Loucy (cell line): Measurements from ENCODE around the gene MMADHC.

Experiments
- H2AFZ ChIP-seq: fragments of 200-600 bp; sonication (generic); 2 replicates; pipeline ENCODE4 v1.6.0; 2016; ENCODE audit warnings: antibody characterized with exemption, mild to moderate bottlenecking, low read length, moderate library complexity
- H3F3A ChIP-seq: fragments of 200-600 bp; 2 replicates; pipeline ENCODE4 v1.6.0; 2016; ENCODE audit warnings: antibody characterized with exemption, low read depth, mild to moderate bottlenecking
- H3K27me3 ChIP-seq: fragments of 200-600 bp; sonication (generic); 2 replicates; pipeline ENCODE4 v1.6.1; 2014; ENCODE audit warnings: low read length, mild to moderate bottlenecking; ENCODE audit not compliant: insufficient read depth, poor library complexity, severe bottlenecking
- H3K36me3 ChIP-seq: fragments of 200-600 bp; sonication (generic); 2 replicates; pipeline ENCODE4 v1.6.1; 2016; ENCODE audit warnings: low read length; ENCODE audit not compliant: insufficient read depth
- H3K4me1 ChIP-seq: fragments of 200-600 bp; sonication (generic); 2 replicates; pipeline ENCODE4 v1.5.1; 2014; ENCODE audit warnings: low read length, mild to moderate bottlenecking; ENCODE audit not compliant: insufficient read depth, poor library complexity, severe bottlenecking
- H3K4me2 ChIP-seq: fragments of 200-600 bp; sonication (generic); 2 replicates; pipeline ENCODE4 v1.6.0; 2014; ENCODE audit warnings: antibody characterized with exemption, low read length, low read depth, mild to moderate bottlenecking; ENCODE audit not compliant: poor library complexity, severe bottlenecking
- H3K4me3 ChIP-seq: fragments of 200-600 bp; sonication (generic); 2 replicates; pipeline ENCODE4 v1.5.1; 2014; ENCODE audit warnings: low read length, mild to moderate bottlenecking, mixed read lengths; ENCODE audit not compliant: poor library complexity, severe bottlenecking
- H3K79me2 ChIP-seq: fragments of 200-600 bp; sonication (generic); 2 replicates; pipeline ENCODE4 v1.6.1; 2014; ENCODE audit warnings: low read length; ENCODE audit not compliant: insufficient read depth
- H3K9ac ChIP-seq: fragments of 200-600 bp; sonication (generic); 2 replicates; pipeline ENCODE4 v1.6.0; 2014; ENCODE audit warnings: mild to moderate bottlenecking, low read depth, low read length, moderate library complexity; ENCODE audit not compliant: poor library complexity, severe bottlenecking
- H3K9me2 ChIP-seq: fragments of 200-600 bp; sonication (generic); replicated peaks from 2 replicates; pipeline ENCODE4 v1.6.1; 2016; ENCODE audit warnings: low read depth, low read length, mixed read lengths
- H3K9me3 ChIP-seq: fragments of 200-600 bp; sonication (generic); 2 replicates; pipeline ENCODE4 v1.6.1; 2014; ENCODE audit warnings: mild to moderate bottlenecking, antibody characterized with exemption, low read length, low read depth; ENCODE audit not compliant: insufficient read depth
- H4K20me1 ChIP-seq: fragments of 200-600 bp; sonication (generic); 2 replicates; pipeline ENCODE4 v1.6.0; 2014; ENCODE audit warnings: antibody characterized with exemption, low read length, mild to moderate bottlenecking; ENCODE audit not compliant: insufficient read depth, poor library complexity, severe bottlenecking
- EZH2phosphoT487 ChIP-seq: fragments of 200-600 bp; IDR thresholded peaks from 2 replicates; pipeline ENCODE4 v1.6.1; 2018; ENCODE audit warnings: antibody characterized with exemption, mild to moderate bottlenecking, moderate library complexity, borderline replicate concordance
- TF ChIP-seq, protein P1 (sequence below): fragments of 200-600 bp; sonication (generic); conservative IDR thresholded peaks from 2 replicates; pipeline ENCODE4 v1.5.1; 2014; ENCODE audit warnings: mild to moderate bottlenecking, antibody characterized with exemption, low read length

The MMADHC gene

DNA sequence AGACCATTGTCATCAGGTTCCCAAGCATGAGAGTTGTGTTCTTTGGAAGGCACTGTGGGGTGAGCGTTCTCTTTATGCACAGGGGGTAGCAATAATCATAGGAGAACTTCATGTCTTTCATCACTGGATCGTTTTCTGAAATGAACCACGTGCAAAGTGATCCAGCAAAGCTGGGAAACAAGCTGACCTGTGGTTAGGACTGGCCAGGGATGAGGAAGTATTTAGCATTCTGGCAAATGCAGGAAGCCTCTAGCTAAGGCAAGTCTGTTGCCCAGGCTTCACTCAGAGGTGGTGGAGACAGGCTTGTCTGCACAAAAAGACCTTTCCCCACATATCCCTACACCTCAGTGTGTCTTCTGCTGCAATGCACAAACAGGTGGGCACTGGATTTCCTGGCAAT lies 58.6 kb downstream of the MMADHC start:
- Histone ChIP-seq H3K36me3 (no peaks in the 10 kb centered on the region), H3K9me2 (no peaks in the 10 kb centered on the region), H3K4me1 (no peaks in the 10 kb centered on the region), H3K4me2 (no peak overlapping the region), H4K20me1 (no peaks in the 10 kb centered on the region), H2AFZ (no peak overlapping the region), H3K27me3 (no peaks in the 10 kb centered on the region), H3F3A (no peaks in the 10 kb centered on the region), H3K4me3 (no peak overlapping the region), H3K9me3 (no peaks in the 10 kb centered on the region), H3K9ac (no peak overlapping the region), H3K79me2 (no peaks in the 10 kb centered on the region)
- TF ChIP-seq EZH2phosphoT487, result no peak
- TF ChIP-seq, protein P1, sequence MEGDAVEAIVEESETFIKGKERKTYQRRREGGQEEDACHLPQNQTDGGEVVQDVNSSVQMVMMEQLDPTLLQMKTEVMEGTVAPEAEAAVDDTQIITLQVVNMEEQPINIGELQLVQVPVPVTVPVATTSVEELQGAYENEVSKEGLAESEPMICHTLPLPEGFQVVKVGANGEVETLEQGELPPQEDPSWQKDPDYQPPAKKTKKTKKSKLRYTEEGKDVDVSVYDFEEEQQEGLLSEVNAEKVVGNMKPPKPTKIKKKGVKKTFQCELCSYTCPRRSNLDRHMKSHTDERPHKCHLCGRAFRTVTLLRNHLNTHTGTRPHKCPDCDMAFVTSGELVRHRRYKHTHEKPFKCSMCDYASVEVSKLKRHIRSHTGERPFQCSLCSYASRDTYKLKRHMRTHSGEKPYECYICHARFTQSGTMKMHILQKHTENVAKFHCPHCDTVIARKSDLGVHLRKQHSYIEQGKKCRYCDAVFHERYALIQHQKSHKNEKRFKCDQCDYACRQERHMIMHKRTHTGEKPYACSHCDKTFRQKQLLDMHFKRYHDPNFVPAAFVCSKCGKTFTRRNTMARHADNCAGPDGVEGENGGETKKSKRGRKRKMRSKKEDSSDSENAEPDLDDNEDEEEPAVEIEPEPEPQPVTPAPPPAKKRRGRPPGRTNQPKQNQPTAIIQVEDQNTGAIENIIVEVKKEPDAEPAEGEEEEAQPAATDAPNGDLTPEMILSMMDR, result no peak

- no peak overlapping the region for H2AFZ ChIP-seq
- H3K4me1 ChIP-seq, result no peaks in the 10 kb centered on the region
- H3K9me3 ChIP-seq, result no peaks in the 10 kb centered on the region
- H4K20me1 ChIP-seq, result no peaks in the 10 kb centered on the region
- no peaks in the 10 kb centered on the region for H3K27me3 ChIP-seq
- H3K4me2 ChIP-seq, result no peak overlapping the region
- no peaks in the 10 kb centered on the region for H3K9me2 ChIP-seq
- H3K36me3 ChIP-seq, result no peaks in the 10 kb centered on the region
- no peak overlapping the region for H3K9ac ChIP-seq
- H3K4me3 ChIP-seq, result no peak overlapping the region
- H3F3A ChIP-seq, result no peaks in the 10 kb centered on the region
- TF ChIP-seq, protein P1, result no peak
- no peak for TF ChIP-seq EZH2phosphoT487
- no peaks in the 10 kb centered on the region for H3K79me2 ChIP-seq
These were observed 59.4 kb downstream of the MMADHC start for GRCh38 chr2:149527998-149528755.

DNA sequence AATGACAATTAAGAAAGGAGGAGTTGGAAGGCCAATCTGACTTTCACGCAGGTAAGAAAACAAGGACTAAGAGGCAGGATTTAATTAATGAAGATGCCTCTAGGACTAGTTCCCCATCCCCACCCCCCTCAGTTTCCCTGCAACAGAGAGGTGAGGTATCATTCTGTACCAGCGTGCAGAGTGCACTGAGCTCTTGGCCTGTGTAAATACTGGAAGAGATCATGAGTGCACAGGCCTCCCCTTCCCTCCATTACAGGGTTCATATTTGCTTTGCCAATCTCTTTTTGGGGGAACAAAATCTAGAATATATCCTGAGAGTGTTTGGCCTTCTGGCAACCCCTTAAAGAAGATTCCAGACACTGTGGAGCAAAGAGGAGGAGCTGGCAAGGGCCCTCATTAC lies 60.9 kb downstream of the MMADHC start:
- H3K4me2 ChIP-seq, result no peak overlapping the region
- no peaks in the 10 kb centered on the region for H3K36me3 ChIP-seq
- H4K20me1 ChIP-seq, result no peaks in the 10 kb centered on the region
- no peak overlapping the region for H3K9ac ChIP-seq
- no peaks in the 10 kb centered on the region for H3K4me1 ChIP-seq
- no peak overlapping the region for H3K4me3 ChIP-seq
- H3K9me2 ChIP-seq, result no peaks in the 10 kb centered on the region
- H3K9me3 ChIP-seq, result no peaks in the 10 kb centered on the region
- no peak for TF ChIP-seq EZH2phosphoT487
- TF ChIP-seq, protein P1, result no peak
- no peaks in the 10 kb centered on the region for H3K27me3 ChIP-seq
- H3K79me2 ChIP-seq, result no peaks in the 10 kb centered on the region
- no peaks in the 10 kb centered on the region for H3F3A ChIP-seq
- no peak overlapping the region for H2AFZ ChIP-seq
